Embryonic facial prominence (tissue), 1 donor: ENCODE measurements around the gene ZRANB2.

Source experiments
- DNase-seq: peaks from one replicate; pipeline ENCODE4 v3.0.0-alpha.2; 2016; ENCODE audit errors: extremely low spot score

Gene ZRANB2, protein sequence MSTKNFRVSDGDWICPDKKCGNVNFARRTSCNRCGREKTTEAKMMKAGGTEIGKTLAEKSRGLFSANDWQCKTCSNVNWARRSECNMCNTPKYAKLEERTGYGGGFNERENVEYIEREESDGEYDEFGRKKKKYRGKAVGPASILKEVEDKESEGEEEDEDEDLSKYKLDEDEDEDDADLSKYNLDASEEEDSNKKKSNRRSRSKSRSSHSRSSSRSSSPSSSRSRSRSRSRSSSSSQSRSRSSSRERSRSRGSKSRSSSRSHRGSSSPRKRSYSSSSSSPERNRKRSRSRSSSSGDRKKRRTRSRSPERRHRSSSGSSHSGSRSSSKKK

GRCh38 chr1:71080739-71081696 is at the start of gene ZRANB2:
TSS of gene ZRANB2 (minus strand) at chr1:71081035. CDS start at chr1:71080995, 40 bp downstream.
- peak; percentile 96 for DNase-seq

GRCh38 chr1:71128060-71128459 is 47.2 kb upstream of the ZRANB2 start:
- no peak for DNase-seq

GRCh38 chr1:71118086-71118485 is 37.3 kb upstream of the ZRANB2 start:
- DNase-seq = no peak

- DNase-seq = no peak
Observed at GRCh38 chr1:71116729-71117128, 35.9 kb upstream of the ZRANB2 start.

DNA sequence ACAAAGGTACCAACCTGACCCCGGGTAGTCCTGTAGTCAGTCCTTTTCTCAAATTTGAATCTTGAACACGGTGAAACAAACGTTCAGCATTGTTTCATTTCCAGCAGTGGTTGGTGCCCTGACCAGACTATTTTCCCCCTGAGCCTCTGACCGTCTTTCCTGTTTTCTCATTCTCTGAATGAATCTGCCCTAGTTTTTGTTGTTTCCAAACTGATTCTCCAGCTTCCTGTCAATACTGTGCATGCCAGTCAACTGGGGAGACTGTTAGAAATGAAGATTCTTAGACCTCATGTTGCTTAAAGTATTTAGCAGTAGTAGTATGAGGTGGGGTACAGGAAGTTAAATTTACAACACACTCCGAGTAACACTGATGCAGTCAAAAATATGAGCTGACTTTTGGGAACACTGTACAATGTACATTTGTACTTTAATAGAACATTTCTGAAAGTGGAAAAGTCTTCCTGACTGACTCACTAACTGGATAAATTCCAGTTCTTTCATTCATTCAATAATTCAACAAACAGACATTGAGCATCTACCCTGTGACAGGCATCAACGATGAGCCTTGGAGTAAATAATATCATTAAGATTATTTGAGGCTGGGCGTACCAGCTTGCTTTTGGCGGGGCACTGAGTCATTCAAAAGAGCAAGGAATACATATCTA is 26.0 kb upstream of the ZRANB2 start:
- no peak for DNase-seq

- no peak for DNase-seq
Observed at GRCh38 chr1:71104417-71104816, 23.6 kb upstream of the ZRANB2 start.

GRCh38 chr1:71101839-71102376 is 21.1 kb upstream of the ZRANB2 start:
- no peak for DNase-seq

- DNase-seq = no peak
Observed at GRCh38 chr1:71097428-71097827, 16.6 kb upstream of the ZRANB2 start.

DNA sequence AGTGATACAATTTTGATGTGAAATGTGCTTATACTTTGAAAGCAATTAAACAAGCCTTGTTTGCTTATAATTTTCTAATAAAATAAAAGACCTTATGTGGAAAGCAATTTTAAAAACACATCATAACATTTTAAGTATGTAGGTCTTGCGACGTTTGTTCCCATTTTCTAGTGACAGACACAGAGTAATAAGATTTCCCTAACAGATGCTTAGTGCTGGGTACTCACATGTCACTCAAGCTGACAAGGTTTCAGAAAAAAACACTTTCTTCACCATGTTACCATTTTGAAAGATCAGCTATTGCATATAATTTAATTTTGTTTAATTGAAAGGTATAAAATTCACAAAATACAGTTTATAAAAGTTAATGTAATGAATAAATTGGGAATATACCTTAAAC is 14.1 kb upstream of the ZRANB2 start:
- DNase-seq = no peak

DNA sequence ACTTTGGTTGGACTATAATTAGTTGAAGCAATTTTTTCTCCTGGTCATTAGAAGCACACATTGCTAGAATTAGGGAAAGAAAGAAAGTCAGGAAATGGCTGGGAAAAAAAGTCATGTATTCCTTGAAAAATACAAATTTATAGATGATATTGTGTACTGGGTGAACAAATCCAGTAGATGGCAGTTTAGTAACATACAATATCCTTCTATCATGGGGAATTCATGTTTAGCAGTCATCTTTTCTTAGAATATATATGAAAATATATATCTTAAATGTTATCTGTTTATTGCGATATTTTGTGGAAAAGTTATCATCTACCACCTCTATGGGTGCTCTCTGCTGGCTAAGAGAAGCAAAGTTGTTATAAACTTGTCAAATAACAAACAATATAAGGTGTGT is 13.1 kb upstream of the ZRANB2 start:
- DNase-seq = no peak

GRCh38 chr1:71089536-71090270 is 8.9 kb upstream of the ZRANB2 start:
- DNase-seq = no peak

DNA sequence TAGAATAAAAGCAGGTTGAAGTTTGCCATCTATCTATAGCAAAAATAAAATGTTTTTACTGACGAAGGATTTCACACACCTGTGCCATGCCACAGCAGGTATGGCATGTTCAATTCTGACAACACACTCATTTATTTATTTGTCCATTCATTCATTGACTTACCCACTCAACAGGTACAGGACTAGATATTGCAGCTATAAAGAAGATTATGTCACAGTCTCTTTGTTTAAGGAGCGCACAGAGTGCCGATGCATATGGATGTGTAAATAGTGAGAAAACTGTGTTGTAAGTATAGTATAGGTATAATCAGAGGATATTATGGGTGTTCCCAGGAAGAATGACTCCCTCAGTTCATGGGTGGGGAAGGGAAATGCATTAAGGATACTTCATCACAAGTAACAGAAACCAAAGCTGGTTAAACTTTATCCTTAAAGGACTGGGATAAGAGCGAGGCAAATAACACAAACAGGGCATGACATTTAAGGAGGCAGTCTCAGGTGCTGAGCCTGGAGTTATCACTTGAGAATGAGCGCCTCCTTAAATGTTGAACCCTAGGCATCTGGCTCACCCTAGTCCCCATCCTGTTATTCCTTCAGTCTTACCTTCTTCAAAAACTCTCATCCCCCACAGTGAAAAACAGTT is 7.9 kb upstream of the ZRANB2 start:
- no peak for DNase-seq

DNA sequence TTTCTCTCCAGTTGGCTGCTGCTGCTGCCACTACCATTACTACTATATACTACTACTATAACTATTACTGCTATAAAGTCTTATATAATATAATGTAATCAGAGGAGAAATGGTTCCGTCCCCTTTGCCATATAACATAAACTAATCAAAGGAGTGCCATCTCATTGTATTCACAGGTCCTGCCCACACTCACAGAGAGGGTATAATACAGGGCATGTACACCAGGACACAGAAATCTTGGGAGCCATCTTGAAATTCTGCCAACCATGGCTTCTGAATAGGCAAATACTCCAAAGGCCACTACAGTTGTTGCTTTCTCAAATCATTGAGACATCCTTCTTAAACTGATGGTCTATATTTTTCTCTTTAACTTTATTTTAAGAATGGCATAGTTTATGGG is 6.9 kb upstream of the ZRANB2 start:
- DNase-seq = no peak

DNA sequence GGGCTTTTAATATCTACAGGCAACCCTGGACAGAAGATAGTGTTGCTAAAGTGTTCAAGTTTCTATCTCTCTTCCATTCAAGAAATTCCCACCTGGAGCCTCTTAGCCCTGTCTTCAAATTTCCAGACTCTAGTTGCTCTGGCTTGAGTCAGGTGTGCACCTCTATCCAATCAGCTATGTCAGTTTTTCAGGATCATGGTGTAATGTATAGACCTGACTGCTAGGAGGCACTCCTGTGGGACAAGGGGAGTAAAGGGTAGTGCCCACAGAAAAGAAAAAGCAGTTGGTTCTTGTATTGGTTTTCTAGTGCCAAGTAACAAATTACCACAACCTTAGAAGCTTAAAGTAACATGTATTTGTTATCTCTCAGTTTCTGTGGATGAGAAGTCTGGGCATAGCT is 6.2 kb upstream of the ZRANB2 start:
- DNase-seq = no peak

GRCh38 chr1:71086331-71086730 is 5.5 kb upstream of the ZRANB2 start:
- no peak for DNase-seq

DNA sequence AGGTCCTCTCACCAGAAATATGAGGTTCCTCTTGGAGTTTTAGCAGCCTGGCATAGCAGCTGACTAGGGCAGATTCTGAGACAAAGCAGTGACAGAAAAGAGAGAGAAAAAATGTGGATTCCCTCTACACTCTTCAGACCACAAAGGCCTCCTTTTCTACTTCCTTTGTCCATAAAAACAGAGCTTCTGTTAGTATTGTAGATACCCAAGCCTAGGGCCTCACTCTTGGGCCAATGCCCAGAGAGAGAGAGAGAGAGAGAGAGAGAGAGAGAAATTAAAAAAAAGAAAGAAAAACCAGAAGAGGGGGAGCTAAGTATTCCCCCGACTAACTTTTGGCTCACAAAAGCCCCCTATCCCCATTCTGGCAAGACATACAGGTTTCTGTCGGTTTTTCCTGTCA is 2.4 kb upstream of the ZRANB2 start:
- DNase-seq = no peak

GRCh38 chr1:71081697-71082080 is 854 bp upstream of the ZRANB2 start:
- DNase-seq = no peak

DNA sequence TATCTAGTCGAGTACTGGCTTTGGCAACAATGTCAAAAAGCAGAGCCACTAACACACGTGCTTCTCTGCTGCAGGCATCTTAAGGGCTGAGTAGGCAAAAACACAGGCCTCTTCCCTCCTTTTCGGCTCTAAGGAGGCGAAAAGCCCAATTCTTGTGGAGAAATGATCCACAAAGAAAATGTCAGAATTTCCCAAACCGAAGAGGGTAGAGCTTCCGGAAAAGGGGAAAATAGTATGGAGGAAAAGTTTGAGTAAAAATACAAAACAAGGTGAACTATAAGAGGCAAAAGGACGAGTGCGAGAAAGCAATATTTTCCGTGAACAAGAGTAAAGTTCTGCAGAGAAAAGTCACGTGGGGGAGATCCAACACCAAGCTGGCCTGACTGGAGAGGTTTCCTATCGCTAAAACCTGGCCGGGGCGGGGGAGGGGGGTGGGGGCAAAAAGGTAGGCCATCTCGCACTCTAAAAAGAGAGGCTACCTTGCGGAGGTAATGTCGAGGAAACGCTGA is 551 bp downstream of the ZRANB2 start:
- DNase-seq = no peak

GRCh38 chr1:71074681-71075080 is 6.2 kb downstream of the ZRANB2 start:
- no peak for DNase-seq

DNA sequence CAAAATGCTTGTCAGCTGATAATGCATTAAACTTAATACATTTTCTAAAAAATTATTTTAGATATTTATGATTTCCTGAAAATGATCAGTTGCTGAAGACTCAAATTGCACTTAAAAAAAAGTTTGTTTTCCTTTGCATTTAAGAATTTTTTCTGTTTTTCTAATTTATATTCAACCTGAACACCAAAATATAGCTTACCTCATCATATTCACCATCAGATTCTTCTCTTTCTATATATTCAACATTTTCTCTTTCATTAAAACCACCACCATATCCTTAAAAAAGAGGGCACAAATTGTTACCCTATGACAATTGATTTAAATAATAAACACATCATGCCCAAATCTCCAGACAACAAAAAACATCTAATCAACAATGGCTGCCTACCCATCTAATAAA is 8.6 kb downstream of the ZRANB2 start:
- no peak for DNase-seq

GRCh38 chr1:71071720-71072119 is 9.1 kb downstream of the ZRANB2 start:
- DNase-seq = no peak
